DMS153 treated with DMSO at 0.1 percent for 48 hours (cell line): ENCODE results near the gene TOM1L2.
"Not testable (repeated sequence)": the region's sequence is repeated elsewhere in the genome, so short reads cannot be mapped to it uniquely, and the experiment has no call there.

Source experiments
- DNase-seq: peaks from one replicate; lab custom pipeline; 2025; ENCODE audit not compliant: unreplicated experiment; lab: John Stamatoyannopoulos, UW

TOM1L2 gene

DNA sequence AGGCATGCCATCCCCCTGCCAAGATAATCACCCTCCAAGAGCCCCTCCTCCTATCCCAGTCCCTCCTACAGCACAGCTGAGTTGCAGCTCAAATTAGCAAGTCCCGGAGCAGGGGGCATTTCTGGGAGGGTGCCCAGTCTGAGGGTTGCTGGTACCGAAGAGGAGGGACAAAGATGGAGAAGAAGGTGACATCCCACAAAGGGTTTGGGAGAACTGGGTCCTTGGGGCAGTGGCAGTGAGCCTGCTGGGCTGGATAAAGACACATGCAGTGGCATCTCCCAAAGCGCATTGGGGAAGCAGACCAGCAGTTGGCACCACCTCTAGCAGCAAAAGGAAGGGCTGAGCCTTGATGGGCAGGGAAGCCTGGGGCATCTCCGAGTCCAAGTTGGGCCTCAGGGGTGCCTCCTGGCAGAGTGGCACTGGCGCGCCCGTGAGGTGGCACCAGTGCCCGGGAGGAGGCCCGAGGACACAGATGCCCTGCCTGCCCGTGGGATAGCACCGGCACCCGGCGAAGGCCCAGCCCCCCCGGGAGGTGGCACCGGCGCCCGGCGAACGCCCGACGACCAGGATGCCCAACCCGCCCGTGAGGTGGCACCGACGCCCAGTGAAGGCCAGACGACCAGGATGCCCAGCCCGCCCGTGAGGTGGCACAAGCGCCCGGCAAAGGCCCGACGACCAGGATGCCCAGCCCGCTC, 622 bp downstream of the TOM1L2 start:
- DNase-seq: no peak

DNA sequence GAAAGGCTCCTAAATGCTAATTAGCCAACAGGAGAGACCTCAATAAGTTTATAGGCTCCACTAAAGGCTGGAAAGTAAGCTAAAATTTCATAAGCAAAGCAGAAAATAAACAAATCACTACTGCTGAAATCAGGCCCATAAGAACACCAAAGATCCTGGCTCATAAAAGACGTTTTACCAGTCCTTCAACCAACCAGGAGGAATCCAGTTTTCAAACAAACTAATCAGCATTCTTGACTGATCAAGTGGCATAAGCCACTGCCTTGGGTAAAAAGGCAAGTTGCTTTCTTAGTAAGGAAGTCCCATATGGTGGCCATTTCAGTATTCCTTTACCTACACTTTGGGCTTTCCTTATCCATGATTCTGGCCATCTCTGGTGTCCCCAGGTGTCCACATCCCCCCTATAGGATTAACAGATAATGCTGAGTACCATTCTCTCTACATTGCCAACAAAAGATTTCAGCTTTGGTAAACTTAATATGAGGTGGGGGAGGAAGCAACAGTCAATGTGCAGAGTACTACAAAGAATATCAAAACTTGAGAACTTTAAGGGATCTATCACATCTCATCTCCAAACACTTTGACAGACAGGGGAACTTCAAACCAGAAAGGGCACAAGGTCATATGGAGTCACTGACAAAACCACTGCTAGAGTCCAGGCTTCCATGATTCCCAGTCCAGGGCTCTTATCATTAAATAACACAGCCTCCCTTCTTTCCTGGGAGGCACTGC, 1.3 kb downstream of the TOM1L2 start:
- DNase-seq: no peak

DNA sequence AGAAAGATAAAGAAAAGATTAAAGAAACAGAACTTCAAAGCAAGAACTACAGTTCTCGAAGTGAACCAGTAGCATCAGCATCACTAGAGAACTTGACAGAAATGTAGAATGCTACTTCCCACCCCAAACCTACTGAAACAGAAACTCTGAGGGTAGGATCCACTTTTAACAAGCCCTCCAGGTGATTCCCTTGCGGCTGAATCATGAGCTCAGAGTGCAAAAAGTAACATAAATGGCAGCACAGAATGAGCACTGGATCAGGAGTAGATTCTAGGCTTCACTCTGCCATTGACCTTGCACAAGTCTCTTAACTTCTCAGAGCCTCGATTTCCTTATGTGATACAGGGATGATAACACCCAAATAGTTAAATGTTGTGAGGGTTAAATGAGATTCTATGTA, 5.8 kb downstream of the TOM1L2 start:
- DNase-seq: no peak

DNA sequence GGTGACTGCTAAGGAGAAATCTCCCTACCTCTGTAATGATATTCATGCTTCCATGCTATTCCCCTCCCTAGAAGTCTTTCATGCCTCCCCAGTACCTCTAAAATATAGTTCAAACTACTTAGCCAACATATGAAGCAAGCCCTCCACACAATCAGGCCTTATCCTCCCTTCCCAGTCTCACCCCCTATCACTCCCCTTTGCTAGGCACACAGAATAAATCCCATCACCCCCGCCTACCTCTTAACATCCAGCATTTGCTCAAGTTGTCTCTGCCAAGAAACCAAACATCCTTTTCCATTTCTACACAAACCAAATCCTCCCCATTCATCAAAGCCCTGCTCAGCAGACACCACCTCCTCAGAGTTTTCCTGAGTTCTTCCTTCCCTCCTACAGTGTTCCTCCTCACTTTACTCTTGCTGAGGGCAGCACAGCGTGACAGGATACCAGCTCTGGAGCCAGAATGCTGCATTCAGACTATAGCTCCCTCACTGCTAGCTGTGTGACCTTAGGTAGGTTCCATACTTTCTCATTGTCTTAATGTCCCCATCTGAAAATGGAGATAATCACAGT, 7.0 kb downstream of the TOM1L2 start:
- no peak for DNase-seq

DNA sequence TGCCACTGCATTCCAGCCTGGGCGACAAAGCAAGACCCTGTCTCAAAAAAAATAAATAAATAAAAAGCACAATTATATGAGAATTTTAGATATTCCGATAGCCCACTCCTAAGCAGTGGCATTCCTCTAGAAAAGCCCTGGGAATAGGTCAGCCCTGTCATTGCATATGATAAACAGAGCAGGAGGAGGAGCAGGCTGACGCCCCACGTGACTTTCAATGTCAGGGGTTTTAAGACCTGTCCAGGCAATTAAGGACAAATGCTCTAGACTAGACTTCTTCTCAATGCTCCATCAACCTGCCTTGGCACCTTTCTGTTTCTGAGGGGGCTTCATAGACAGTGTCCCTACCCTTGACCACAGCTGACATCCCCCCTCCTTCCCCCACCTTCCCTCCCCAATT, 7.5 kb downstream of the TOM1L2 start:
- DNase-seq: no peak

DNA sequence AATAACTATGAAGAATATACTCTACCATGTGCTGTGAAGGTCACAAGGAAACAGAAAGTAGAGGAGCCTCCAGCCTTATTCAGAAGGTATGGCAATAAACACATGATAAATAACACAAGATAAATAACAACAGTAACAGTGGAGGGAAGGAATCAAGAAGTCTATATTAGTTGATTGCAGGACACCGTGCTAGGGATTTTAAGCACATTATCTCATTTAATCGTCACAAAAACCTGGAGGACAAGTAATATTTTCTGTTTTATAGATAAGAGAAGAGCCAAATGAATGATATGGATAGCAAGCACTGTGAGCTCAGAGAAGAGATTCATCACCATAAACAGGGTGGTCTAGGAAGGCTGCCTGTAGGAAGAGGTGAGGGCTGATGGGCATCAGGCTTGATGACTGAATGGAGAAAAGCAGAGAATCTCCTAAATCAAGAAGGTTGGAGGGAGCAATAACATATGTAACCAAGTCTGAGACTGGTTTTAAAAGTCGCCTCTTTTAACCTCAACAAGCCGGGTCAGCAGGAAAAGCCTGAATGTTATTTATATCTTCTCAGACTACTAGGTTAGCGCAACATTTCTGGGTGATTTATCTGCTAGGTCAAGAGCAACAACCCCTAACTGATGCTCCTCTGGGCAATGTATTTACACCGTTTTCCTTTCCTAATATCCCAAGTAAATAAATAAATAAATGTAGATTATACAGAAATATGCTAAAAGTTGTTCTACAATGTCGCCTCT, 8.3 kb downstream of the TOM1L2 start:
- no peak for DNase-seq

DNA sequence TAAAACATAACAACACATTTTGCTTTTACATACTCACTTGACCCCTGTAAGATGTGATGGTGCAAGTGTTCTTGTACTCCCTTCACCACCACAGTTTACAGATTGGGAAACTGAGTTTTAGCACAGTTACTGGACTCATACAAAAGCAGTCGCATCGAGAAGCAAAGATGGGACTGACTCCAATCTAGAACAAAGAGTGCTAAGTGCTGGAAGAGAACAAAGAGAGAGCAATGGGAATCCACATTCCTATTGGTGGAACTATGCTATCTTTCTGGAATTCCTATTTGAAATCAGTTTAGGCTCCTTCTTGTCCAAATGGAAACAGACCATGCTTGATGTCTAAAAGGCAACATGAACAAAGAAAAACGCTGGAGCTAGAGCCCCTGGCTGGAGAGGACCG, 9.1 kb downstream of the TOM1L2 start:
- no peak for DNase-seq

DNA sequence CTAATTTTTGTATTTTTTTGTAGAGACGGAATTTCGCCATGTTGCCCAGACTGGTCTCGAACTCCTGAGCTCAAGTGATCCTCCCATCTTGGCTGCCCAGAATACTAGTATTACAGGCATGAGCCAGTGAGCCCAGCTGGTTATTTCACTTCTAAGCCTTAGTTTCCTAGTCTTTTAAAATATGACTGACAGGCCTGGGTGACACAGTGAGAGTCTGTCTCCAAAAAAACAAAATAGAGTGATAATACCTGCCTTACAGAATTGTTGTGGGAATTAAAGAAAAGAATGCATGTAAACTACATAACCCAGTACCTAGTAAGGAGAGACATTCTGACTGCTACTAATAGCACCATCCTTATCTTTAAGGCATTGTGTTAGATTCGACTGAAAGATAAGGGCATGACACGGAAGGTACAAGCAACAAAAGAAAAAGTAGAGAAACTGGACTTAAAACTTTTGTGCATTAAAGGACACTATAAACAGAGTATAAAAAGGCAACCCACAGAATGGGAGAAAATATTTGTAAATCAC, 11.6 kb downstream of the TOM1L2 start:
- no peak for DNase-seq

DNA sequence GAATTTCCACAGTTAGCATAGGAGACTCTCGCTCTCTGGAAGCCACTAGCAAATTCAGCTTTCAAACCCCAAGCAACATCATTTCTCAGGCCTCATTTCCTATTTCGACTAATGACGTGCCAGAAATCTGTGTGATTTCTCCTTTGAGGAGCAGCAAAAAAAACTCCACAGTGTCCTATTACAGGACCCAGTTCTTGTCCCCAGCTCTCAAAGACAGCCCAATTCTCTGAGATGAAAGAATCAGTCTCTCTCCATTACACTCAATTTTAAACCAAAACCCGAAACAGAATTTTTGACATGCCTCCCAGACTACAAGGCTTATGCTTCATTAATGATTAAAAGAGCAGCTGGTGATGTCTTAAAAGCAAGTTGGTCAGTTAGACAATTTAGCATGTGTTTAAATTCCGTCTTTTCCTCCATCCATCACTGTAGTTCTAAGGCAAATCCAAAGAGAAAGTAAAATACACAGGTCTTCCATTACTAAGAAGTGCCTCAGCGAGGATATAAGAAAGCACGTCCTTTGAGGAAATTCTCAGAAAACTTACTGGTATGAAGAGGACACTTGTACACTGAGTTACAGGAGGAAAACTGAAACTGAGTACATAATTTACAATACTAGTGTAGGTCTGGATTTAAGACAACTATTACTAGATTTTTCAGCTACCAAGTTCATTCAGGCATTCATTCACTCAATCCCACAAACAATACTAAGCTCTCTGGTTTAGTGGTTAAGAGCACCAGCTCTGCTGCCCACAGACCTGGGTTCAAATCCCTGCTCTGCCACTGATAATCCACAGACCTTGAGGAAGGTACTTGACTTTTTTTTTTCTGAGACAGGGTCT, 12.5 kb downstream of the TOM1L2 start:
- DNase-seq: no peak

DNA sequence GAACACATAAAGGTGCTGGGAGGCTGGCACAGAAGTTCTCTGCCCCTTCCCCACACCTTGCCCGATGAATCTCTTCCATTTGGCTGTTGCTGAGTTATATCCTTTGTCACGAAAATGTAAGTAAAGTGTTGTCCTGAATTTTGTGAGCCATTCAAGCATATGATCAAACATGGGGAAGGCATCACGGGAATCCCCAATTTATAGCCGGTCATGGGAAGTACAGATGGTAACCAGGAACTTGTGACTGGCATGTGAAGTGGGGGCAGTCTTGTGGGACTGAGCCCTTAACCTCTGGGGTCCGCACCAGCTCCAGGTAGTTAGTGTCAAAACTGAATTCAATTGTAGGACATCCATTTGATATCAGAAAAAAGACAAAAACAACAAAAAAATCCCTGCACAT, 13.2 kb downstream of the TOM1L2 start:
- no peak for DNase-seq

DNA sequence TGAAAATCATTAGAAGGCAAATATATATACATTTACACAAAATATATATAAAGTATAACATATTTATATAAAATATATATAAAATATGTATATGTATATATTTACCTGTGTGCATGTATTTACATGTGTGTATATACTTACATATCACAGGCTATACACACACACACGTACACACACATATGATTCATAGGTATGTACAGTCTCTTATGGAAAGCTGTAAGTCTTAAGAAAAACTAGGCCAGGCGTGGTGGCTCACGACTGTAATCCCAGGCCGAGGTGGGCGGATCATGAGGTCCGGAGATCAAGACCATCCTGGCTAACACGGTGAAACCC, 14.7 kb downstream of the TOM1L2 start:
- no peak for DNase-seq

DNA sequence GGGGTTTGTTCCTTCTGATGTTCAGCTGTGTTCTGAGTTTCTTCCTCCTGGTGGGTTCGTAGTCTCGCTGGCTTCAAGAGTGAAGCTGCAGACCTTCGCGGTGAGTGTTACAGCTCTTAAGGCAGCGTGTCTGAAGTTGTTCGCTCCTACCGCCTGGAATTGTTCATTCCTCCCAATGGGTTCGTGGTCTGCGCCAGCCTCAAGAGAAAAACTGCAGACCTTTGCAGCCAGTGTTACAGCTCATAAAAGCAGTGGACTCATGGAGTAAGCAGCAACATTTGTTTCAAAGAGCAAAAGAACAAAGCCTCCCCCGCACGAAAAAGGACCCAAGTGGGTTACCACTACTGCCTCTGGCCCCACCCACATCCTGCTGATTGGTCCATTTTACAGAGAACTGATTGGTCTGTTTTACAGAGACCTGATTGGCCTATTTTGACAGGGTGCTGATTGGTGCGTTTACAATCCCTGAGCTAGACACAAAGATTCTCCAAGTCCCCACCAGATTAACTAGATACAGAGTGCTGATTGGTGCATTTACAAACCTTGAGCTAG, 16.3 kb downstream of the TOM1L2 start:
- DNase-seq: not testable (repeated sequence)

DNA sequence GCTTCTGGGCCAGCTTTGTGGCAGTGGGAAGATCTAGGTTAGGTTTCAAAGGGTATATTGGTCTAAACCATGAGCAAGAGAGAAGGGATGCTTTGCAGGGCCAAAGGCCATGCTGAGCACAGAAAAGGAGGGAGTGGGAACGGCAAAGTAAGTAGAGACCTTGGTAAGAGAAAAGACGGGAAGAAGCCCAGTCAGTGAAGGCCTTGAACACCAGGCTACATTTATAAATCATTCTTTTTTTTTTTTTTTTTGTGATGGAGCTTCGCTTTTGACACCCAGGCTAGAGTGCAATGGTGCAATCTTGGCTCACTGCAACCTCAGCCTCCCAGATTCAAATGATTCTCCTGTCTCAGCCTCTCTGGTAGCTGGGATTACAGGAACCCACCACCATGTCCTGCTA, 18.1 kb downstream of the TOM1L2 start:
- no peak for DNase-seq

DNA sequence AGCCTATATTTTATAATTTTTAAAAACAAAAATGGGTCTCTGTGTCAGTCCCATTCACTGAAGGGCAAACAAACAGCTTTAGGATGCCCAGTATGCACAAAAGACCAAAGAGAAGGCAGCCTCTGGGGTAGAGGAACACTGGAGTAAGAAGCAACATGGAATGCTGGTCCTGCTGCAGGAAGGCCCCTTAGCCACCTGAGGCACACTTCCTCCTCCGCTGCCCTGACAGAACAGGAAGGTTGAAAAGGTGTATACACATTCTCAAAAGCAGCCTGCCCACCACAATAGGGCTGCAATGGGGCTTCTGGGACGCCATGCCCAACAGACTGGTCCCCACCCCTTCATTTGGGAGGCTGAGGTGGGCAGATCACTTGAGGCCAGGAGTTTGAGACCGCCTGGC, 19.5 kb downstream of the TOM1L2 start:
- no peak for DNase-seq

DNA sequence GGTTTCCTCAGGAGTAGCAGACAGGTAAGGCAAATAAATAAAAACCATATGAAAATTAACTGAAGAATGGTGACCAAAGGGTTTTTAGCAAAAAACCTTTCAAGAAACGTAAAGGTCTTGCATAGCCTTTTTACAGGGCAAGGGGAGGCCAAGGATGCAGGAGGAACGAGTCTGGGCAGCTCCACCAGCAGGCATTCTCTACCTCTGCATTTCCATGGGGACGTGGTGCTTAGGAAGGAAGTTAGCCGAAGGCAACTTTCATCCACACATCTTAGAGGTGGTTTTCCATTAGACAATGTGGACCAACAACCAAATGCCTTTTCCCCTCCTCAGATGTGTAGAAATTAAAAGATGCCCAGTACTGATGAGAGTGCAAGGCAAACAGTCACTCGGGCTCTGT, 20.7 kb downstream of the TOM1L2 start:
- DNase-seq: no peak

DNA sequence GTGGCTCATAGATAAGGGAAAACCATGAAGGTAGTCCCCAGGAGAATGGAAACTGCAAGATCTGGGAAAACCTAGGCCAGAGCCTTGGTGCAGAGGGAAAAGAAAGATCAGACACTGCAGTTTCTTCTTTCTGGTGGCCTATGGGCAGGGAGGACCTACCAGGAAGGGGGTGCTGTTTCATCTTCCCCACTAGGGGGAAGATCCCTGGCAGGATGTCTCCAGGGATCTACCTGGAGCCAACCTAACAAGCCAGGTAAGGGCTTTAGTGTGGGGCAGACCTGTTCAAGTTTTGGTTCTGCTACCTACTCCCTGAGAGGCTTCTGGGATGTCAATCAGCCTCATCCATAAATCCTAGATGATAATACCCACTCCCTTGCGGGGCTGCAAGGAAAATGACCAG, 21.4 kb downstream of the TOM1L2 start:
- no peak for DNase-seq

DNA sequence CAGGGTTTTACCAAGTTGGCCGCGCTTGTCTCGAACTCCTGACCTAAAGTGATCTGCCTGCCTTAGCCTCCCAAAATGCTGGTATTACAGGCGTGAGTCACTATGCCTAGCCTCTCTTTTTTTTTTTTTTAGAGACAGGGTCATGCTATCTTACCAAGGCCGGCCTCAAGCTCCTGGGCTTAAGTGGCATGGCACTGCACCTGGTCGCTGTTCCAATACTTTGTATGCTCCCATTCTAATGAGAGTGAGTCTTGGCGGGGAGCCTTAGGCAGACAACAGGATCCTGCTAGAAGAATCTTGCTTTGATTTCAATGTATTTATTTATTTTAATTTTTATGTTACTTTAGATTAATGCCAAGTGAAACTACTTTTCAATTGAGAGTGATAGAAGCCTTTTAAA, 21.9 kb downstream of the TOM1L2 start:
- no peak for DNase-seq

DNA sequence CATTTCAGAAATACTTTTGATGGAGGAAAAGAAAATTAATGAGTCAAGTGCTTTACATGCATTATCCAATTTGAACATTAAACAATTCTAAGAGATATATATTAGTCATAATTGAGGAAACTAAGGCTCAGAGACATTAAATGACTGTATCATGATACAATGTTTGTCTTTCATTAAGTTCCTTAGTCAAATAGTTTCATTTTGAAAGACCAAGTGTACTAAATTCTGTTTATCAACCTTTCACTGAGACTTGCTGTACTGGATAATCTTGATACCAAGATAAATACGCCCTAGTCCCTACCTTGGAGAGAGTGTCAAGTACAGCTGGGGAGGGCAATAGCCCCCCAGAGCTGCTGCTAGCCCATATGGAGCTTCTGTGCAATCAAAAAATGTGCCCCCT, 24.2 kb downstream of the TOM1L2 start:
- DNase-seq: no peak

DNA sequence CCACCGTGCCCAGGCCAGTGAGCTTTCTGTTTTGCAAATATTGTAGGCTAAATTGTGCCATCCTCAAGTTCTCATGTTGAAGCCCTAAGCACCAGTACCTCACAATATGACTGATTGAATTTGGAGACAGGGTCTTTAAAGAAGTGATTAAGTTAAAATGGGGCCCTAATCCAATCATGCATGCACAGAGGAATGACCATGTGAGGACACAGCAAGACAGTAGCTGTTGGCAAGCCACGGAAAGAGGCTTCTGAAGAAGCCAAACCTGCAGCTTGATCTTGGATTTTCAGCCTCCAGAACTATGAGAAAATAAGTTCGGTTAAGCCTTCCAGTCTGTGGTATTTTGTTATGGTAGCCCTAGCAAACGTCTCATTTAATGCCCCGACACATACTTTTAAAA, 24.9 kb downstream of the TOM1L2 start:
- DNase-seq: no peak

DNA sequence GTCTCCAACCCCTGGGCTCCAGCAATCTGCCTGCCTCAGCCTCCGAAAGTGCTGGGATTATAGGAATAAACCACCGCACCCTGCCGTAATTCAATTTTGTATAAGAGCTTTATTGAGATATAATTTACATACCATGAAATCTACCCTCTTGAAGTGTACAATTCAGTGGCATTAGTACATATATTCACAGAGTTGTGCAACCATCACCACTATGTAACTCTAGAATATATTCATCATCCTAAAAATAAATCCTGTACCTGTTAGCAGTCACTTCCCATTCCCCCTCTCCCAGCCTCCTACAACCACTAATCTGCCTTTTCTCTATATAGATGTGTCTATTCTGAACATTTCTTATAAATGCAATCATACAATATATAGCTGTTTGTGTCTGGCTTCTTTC, 26.1 kb downstream of the TOM1L2 start:
- no peak for DNase-seq

DNA sequence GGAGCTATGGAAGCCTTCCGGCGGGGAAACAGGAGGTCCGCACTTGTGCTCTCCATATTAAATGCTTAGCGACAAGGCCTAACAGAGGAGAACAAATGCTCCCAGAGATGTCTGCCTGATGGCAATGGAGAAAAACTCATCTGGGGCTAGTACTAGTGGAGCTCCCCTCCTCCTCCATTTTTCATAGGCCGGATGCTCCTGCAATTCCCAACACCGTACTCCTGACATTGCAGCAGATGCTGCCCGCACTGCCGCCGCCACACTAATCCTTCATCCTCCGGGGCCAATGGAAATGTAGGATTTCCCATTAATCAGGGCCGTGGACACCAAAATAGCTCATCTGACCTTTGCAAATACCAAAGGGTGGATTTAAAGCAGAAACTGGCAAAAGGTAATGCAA, 27.5 kb downstream of the TOM1L2 start:
- DNase-seq: no peak
